Sigmoid colon (tissue), 4 donors: ENCODE data around the gene TMEM164.

Source experiments
- CTCF ChIP-seq, 4 experiments: fragments of 450-650 bp in 3 of 4; fragments of 200-600 bp in 1 of 4; IDR thresholded peaks; one replicate each; pipeline ENCODE4 v1.5.1; 2016 to 2019; ENCODE audit warnings: antibody characterized with exemption in 4 of 4, mild to moderate bottlenecking in 3 of 4, moderate library complexity in 2 of 4
- EP300 ChIP-seq, 4 donors: sonication (generic); formaldehyde crosslinking; IDR thresholded peaks; one replicate each; pipeline ENCODE4 v1.6.1; 2017; ENCODE audit warnings: antibody characterized with exemption in 4 of 4
- POLR2A ChIP-seq, 2 donors: fragments of 450-650 bp; IDR thresholded peaks; one replicate each; pipeline ENCODE4 v1.6.1; 2016; ENCODE audit warnings: antibody characterized with exemption in 2 of 2, mild to moderate bottlenecking in 2 of 2, moderate library complexity in 2 of 2
- POLR2AphosphoS5 ChIP-seq, 4 donors: sonication (generic); formaldehyde crosslinking; IDR thresholded peaks; one replicate each; pipeline ENCODE4 v1.6.1; 2017; ENCODE audit warnings: antibody characterized with exemption in 4 of 4

GRCh38 chrX:110081320-110081719, 78.4 kb downstream of the TMEM164 start:
- no peak for TF ChIP-seq CTCF (IDR thresholded peaks at IDR 0.05)
- no peak for TF ChIP-seq POLR2A (IDR thresholded peaks at IDR 0.05)
- no peak for TF ChIP-seq POLR2AphosphoS5 (IDR thresholded peaks at IDR 0.05)
- no peak for TF ChIP-seq EP300 (IDR thresholded peaks at IDR 0.05)
